ENCODE measurements around the gene TMEM178B. TPM values are rescaled to one million over a fixed set of nuclear protein-coding genes. Genes with fewer than 3 reads are reported as not detected.

TMEM178B gene
- total RNA-seq, 1 donor: 0.09 TPM

DNA sequence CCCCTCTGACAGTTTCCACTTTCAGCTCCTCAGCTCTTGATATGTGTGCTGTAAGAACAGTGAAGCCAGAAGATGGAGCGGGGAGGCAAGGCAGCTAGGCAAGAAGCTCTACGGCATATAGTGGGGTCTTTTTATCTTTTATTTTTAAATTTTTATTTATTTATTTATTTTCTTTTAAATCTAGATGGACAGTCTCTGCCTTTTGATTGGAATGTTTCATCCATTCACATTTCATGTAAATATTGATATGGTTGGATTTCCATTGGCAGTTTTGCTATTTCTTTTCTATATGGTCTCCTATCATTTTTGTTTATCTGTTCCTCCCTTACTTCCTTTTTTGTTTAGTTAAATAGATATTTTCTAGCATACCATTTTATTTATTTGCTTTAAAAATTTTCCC, 183.7 kb downstream of the TMEM178B start:
- H3K4me3 ChIP-seq (ENCODE audit: low read depth, low read length): no peak overlapping the region
- no peak for DNase-seq (ENCODE audit: low read depth)

GRCh38 chr7:141258559-141258958, 184.7 kb downstream of the TMEM178B start:
- DNase-seq (ENCODE audit: low read depth): no peak
- TF ChIP-seq CTCF (IDR thresholded peaks at IDR 0.05; ENCODE audit: insufficient read depth, low read length): no peak
- H3K4me3 ChIP-seq (ENCODE audit: low read depth, low read length): no peak overlapping the region

More for the DNA sequence above, 183.7 kb downstream of the TMEM178B start:
- TF ChIP-seq CTCF (IDR thresholded peaks at IDR 0.05; ENCODE audit: insufficient read depth, low read length): no peak

DNA sequence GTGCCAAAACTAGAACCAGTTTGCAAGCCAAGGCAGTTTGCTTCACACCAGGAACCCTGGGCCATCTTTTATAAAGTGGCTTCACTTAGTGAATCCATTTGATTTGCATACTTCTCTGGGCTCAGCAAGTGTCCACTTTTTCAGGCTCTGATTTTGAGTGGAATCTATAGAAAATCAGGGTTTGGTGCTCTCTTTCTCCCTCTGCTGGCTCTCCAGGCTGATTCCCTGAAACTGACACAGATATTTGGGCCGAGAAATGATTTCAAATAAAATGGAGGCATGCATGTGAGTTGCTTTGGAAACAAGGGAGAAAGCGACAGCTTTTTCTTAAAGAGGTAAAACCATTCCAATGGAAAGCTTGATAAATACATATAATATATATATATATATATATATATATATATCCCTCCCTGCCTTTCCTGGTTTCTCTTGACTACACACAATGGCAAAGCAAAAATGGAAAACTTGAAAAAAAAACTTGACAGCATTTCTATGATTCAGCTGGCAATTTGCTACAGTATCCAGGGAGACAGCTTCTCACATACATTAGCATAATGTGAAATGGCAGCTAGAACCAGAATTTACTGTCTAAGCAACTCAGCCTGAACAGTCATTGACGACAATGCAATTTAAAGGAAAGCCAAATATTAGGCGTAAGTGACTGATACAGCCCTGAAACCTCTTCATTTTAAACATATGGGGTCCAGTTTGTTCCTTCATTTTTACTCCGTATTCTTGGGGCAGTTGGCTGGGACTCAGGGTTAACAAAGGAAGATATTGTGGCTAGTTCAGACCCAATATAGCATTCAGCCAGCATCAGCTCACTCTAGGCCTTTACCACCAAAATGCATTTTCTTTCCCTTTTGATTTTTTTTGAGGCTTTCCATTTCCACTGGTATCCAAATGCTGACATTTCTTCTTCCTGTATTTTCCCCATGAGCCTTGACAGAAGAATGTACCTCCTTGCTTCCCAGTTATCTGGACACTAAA, 188.5 kb downstream of the TMEM178B start:
- peak; percentile 8 for DNase-seq (ENCODE audit: low read depth)
- TF ChIP-seq CTCF (IDR thresholded peaks at IDR 0.05; ENCODE audit: insufficient read depth, low read length): peak; percentile 42
- H3K4me3 ChIP-seq (ENCODE audit: low read depth, low read length): no peak overlapping the region

GRCh38 chr7:141263508-141263907, 189.6 kb downstream of the TMEM178B start:
- no peak for TF ChIP-seq CTCF (IDR thresholded peaks at IDR 0.05; ENCODE audit: insufficient read depth, low read length)
- H3K4me3 ChIP-seq (ENCODE audit: low read depth, low read length): no peak overlapping the region
- no peak for DNase-seq (ENCODE audit: low read depth)

DNA sequence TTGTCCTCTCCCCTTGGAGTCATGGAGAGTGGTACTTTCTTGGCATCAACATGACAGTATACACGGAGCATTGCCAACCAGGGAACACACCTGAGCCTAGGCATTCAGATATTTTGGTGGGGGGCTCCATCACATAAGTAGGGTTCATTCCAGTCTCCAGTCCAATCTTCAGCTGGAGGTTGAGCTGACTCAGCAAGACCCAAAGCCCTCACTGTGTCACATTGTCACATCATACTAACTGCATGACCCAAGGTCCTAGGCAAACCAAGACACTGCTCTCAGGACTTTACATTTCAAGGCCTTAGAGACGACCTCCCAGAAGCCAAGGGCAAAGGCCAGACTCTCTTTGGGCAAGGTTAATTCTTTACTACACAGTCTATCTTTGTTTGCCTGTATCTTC, 190.1 kb downstream of the TMEM178B start:
- DNase-seq (ENCODE audit: low read depth): no peak
- H3K4me3 ChIP-seq (ENCODE audit: low read depth, low read length): no peak overlapping the region
- no peak for TF ChIP-seq CTCF (IDR thresholded peaks at IDR 0.05; ENCODE audit: insufficient read depth, low read length)

GRCh38 chr7:141264511-141264910, 190.6 kb downstream of the TMEM178B start:
- DNase-seq (ENCODE audit: low read depth): no peak
- no peak for TF ChIP-seq CTCF (IDR thresholded peaks at IDR 0.05; ENCODE audit: insufficient read depth, low read length)
- no peak overlapping the region for H3K4me3 ChIP-seq (ENCODE audit: low read depth, low read length)

All from fibroblast of the aortic adventitia (primary cell).